Uterus (tissue), 2 donors: ENCODE data around the gene NTNG1.

Source experiments
- CTCF ChIP-seq, 4 experiments: fragments of 200-600 bp in 2 of 4; fragments of 450-650 bp in 2 of 4; sonication (generic) in 2 of 4; IDR thresholded peaks; one replicate each; pipeline ENCODE4 v1.5.1; 2016 to 2019; ENCODE audit warnings: antibody characterized with exemption in 4 of 4, mild to moderate bottlenecking in 2 of 4, moderate library complexity in 1 of 4
- POLR2A ChIP-seq, 2 donors: fragments of 450-650 bp; IDR thresholded peaks; one replicate each; pipeline ENCODE4 v1.6.1; 2016; ENCODE audit warnings: antibody characterized with exemption in 2 of 2, mild to moderate bottlenecking in 1 of 2, moderate library complexity in 1 of 2

GRCh38 chr1:107404756-107405155, 263.9 kb downstream of the NTNG1 start:
- TF ChIP-seq CTCF (IDR thresholded peaks at IDR 0.05): no peak
- no peak for TF ChIP-seq POLR2A (IDR thresholded peaks at IDR 0.05)
